NCI-H1105 treated with DMSO at 0.1 percent for 48 hours (cell line): Measurements from ENCODE around the gene COL20A1.
A peak's percentile ranks its signal among the peaks of the same experiment; 100 is the strongest.
"Not testable (repeated sequence)": the region's sequence is repeated elsewhere in the genome, so short reads cannot be mapped to it uniquely, and the experiment has no call there.

ENCODE experiments used
- DNase-seq: peaks from one replicate; lab custom pipeline; 2025; lab: John Stamatoyannopoulos, UW

The COL20A1 gene

DNA sequence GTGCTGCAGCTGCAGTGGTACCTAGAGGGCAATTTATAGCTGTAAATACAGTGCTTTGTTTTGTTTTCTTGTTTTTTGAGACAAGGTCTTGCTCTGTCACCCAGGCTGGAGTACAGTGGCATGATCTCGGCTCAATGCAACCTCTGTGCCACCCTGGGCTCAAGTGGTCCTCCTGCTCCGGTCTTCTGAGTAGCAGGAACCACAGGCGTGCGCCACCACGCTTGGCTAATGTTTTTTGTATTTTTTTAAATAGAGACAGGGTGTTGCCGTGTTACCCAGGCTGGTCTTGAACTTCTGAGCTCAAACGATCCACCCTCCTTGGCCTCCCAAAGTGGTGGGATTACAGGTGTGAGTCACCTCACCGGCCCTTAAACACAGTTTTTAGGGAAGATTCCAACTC lies 41.4 kb downstream of the COL20A1 start:
- no peak for DNase-seq

DNA sequence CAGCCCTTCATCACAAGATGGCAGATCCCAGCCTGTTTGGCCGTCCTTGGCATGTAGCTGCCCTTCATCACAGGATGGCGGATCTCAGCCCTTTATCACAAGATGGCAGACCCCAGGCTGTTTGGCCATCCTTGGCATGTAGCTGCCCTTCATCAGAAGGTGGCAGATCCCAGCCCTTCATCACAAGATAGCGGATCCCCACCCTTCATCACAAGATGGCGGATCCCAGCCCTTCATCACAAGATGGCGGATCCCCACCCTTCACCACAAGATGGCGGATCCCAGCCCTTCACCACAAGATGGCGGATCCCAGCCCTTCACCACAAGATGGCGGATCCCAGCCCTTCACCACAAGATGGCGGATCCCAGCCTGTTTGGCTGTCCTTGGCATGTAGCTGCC lies 42.1 kb downstream of the COL20A1 start:
- not testable (repeated sequence) for DNase-seq

DNA sequence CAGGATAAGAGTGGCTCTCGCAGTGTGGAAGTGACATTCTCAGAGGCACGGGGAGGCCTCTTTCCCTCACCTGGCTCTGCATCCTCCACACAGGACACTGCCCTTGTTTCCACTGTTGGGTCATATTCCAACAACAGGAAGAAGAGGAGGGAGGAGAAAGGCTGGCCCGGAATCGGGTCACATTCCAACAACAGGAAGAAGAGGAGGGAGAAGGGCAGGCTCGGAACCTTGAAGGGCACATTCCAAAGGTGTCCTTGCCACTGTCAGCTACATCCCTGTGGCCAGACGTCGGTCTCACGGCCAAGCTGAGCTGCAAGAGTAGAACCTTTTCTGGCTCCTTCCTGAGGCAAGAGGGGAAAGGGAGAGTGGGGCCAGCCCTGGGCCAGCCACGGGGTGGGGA lies 42.7 kb downstream of the COL20A1 start:
- DNase-seq = no peak

DNA sequence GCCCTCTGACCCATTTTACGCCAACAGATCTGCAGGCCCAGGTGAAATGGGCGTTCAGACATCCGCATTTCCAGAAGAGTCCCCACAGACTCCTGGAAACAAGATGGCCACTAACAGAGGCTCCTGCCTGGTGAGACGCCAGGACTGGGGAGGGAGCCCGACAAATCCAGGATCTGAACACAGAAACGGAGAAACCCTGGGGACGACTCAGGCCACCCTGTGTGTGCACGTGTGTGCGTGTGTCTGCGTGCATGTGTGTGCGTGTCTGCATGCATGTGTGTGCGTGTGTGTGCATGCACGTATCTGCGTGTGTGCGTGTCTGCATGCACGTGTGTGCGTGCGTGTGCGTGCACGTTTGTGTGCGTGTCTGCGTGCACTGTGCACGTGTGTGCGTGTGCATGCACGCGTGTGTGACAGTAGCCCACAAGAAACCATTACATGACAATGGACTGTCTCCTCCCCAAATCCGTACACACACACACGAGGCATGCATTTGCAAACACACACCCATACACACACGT lies 43.3 kb downstream of the COL20A1 start:
- no peak for DNase-seq

DNA sequence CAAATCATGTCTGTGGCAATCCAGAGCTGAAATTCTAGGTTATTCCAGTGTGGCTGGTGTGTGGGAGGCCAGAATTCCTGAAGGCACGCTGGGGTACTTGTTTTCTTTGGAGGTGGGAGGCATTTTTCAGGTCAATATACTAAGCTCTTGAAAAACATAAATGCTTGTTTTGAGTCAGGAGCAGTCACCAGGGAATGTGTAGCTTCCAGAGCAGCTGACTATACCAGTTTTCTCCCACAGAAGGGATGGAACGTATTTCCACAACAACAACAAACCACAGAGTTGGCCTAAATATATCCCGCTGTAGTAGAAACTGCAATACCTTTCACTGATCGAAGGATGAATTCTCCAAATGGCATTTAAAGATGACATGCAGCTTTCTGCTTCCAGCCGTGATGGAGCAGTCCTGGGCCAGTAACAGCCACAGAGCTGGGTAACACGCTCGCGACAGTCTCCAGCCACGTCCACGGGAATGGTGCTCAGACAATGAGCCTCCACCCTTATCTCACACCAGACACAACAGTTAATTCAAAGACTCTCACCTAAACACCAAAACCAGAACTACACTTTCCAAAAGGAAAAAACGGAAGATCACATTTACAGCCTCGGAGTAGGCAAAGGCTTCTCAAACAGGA lies 44.9 kb downstream of the COL20A1 start:
- no peak for DNase-seq

DNA sequence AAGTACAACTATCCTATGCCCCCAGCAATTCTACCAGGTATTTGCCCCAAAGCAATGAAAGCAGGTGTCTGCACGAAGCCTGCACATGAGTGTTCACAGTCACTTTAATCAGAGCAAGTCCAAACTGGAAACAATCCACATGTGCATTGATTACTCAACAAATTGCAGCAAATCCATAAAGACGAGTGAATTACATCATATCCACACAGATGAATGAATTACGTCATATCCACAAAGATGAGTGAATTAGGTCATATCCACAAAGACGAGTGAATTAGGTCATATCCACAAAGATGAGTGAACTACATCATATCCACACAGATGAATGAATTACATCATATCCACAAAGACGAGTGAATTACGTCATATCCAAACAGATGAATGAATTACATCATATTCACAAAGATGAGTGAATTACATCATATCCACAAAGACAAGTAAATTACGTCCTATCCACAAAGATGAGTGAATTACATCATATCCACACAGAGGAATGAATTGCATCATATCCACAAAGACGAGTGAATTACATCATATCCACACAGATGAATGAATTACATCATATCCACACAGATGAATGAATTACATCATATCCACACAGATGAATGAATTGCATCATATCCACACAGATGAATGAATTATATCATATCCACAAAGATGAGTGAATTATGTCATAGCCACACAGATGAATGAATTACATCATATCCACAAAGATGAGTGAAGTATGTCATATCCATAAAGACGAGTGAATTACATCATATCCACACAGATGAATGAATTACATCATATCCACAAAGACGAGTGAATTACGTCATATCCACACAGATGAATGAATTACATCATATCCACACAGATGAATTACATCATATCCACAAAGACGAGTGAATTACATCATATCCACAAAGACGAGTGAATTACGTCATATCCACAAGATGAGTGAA lies 46.4 kb downstream of the COL20A1 start:
- DNase-seq = not testable (repeated sequence)

DNA sequence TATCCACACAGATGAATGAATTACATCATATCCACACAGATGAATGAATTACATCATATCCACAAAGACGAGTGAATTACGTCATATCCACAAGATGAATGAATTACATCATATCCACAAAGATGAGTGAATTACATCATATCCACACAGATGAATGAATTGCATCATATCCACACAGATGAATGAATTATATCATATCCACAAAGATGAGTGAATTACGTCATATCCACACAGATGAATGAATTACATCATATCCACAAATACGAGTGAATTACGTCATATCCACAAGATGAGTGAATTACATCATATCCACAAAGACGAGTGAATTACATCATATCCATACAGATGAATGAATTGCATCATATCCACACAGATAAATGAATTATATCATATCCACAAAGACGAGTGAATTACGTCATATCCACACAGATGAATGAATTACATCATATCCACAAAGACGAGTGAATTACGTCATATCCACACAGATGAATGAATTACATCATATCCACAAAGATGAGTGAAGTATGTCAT lies 47.2 kb downstream of the COL20A1 start:
- not testable (repeated sequence) for DNase-seq

DNA sequence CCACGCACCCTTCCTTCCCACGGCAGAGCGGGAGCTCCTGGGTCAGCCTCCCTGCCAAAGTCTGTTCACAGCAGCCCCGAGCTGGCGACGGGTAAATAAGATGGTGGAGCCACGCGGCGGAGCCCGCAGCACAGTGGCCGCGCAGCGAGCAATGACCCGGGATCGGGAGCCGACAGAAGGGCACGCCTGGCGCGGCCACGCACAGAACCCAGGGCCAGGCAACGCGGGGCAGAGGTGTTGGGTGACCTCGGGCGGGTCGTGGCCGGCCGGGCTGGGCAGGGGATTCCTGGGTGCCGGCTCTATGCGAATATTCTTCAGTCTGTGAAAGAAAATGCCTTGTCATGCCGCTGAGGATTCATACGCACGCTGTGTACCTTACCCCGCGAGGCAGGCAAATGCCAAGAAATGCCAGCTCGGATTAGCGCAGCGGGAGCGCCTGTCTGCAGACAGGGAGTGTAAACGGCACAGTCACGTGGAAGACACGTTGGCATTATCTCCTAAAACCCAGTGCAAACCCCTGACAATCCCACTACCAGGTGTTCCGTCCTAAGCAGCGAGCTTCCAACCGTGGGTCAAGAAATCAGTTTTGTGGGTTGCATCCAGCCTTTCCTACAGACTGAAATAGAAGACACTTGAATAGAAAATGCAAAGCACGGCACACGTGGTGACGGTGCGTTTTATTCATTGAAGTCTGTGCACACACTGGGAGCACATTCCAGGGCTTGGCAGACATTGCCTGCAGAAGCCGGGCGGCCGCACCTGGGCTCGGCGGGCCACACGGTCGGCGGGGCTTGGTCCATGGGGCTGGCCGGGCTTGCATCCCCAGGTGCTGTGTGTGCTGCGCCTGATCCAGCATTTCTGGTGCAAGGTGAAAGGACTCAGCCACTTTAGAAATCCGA lies 49.8 kb downstream of the COL20A1 start:
- DNase-seq = peak; percentile 17

DNA sequence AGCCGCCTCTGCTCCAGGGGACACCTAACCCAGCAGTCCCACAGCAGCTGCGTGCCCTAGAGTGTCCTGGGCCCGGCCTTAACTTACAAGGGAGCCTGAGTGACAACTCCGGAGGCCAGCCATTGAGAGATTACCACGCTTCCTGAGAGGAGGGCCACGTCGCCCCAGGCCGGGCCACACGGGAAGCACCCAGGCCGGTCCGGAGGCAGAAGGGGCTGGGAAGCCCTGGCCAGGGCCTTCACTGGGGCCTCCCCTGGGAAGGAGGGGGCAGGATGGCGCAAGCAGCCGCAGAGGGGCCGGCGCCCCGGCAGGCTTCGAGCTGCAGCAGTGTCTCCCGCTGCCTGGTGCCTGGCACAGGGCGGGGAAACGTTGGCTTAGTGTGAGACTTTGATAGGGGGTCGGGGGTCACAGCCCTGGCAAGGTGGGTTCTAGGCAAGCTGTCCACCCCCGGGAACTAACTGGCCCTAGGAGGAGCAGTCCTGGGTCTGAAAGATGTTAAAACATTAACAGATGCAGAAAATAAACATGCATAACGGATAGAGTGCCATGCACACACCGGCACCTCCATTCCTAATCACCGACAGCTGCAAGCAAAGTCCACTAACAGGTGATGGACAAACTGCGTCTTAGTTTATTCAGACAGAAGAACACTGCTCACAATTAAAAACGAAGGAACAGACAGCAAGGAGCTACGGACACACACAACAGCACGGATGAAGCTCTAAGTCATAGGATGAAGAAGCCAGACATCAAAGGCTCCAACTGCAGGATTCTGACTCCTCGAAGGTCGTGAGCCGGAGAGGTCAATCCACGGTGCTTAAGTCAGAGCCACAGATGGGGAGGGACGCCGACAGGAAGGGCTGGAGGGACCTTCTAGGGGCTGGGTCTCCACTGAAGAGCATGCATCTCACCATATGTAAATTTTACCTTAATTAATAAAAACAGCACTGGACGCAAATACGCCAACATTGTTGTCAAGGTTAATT lies 50.8 kb downstream of the COL20A1 start:
- no peak for DNase-seq

DNA sequence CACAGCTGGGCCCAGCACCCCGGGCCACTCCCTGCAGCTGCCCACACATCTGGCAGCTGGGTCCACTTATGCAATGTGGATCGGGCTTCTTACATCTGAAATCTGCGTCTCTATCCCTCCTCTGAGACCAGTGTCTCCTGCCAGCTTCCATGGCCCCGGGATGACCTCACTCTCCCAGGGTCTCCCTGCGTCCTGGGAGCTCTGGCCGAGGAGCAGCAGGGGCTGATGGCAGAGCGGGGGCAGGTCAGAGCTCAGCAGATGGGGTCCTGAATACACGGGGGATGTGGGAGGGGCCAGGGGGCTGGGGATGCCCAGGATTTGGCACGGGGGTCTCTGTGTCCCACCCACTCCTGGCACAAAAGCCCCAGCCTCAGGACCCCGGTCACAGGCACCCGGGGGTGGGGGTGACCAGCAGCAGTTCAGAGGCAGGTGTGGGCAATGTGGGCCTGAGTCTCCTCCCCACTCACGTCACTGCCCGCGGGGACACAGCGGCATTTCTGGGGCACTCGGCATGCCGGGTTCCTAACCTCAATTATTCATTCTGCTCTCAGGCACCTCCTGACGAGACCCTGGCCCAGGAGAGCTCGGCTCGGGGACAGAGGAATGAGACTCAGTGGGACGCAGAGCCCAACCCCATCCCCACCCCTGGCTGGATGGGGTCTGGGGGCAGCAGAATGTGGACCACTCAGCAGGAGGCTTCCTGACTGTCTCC lies 51.8 kb downstream of the COL20A1 start:
- DNase-seq = no peak

DNA sequence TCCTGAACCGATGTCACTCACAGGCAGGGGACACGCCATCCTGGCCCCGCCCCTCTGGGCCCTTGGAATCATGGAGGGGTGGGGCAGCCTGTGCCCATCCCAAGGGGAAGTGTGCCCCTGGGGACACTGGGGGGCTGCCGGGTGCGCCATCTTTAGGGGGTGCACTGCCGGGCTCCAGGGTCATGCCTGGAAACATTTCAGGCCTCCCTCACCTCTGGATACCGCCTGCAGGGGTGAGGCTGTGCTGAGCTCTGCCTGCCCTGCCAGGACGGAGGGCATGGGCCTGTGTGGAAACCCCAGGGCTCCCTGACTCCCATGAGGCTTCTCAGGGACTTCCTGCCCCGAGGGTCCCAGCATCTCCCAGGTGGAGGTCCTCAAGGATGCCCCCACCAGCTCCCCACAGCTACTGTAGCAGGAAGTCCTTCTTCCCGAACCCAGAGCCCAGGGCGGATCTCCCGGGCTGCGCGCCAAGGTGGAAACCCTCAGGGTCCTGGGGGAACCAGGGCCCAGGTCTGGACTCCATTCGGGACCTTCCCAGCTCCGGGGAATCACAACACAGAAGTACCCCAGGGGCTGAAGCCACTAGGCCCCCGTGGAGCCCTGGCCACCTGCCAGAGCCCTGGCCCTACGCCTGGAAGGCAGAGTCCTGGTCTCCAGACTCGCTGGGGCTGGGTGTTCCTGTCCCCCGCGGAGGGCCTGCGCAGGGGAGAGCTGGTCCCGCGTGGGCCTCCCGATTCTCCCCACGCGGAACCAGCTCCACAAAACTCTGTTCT lies 52.5 kb downstream of the COL20A1 start:
- no peak for DNase-seq

DNA sequence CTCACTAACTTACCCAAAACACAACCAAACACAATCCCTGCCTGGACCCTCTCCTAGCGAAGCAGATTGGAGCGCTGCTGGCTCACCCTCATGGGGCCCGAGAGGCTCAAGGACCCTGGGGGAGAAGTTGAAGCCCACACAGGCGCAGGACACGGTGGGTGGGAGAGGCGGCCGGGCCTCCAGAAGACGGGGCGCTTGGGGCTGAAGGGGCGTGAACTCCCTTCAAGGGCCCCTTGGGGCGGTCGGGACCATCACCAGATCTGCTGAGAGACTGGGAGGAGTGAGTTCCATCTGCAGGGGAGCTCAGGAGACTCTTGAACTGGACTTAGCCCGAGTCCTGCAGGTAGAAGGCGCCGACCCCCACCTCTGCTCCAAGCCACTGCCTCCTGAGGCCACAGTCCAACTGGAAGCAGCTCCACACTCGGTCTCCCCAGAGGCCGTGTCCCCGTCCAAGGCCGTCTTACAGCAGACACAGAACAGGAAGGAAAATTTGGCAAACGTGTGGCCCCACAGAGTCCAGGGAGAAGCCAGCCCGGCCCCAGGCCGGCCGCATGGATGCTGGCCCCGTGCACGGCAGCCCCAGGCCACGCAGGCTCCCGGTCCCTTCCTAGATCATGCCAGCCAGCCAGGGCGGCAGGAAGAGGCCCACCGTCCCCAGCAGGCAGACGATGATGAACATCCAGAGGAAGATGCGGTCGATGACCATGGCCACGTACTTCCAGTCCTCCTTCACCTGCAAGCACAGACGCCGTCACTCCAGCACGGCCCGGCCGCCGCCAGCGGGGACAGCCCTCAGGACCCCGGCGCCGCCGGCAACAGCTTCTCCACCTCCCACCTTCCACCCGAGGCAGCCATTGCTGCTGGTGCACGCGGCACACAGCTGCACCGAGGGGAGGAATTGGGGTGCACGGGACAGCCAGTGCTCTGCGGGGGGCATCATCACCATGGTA lies 53.4 kb downstream of the COL20A1 start:
- no peak for DNase-seq

DNA sequence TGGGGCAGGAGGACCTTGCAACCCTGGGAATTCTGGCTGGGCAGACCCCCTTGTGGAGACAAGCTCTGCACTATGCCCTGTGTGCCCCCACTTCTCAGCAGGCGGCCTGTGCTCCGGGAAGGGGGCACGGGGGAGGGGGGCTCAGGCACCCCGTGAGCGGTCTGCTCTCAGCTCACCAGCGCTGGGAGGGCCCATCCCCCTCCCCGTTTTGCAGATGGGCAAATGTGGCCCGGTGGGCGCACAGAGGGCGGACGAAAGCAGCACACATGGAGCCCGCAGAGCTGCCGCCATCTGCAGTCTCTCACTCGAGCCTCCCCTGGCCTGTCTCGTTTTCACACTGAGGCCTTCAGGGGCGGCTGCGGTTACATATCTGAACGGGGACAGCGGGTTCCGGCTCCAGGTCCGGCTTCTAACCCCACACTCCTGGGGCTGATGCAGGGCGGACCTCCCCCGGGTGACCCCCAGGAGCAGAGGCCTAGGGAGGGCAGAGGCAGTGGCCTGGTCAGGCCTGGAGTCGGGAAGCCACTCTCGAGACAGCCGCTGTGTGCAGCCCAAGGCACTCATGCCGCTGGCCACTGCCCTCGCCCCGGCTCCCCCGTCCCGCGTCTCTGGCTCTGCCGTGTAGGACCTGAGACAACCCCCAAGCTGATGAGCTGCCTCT lies 54.2 kb downstream of the COL20A1 start:
- DNase-seq = no peak

DNA sequence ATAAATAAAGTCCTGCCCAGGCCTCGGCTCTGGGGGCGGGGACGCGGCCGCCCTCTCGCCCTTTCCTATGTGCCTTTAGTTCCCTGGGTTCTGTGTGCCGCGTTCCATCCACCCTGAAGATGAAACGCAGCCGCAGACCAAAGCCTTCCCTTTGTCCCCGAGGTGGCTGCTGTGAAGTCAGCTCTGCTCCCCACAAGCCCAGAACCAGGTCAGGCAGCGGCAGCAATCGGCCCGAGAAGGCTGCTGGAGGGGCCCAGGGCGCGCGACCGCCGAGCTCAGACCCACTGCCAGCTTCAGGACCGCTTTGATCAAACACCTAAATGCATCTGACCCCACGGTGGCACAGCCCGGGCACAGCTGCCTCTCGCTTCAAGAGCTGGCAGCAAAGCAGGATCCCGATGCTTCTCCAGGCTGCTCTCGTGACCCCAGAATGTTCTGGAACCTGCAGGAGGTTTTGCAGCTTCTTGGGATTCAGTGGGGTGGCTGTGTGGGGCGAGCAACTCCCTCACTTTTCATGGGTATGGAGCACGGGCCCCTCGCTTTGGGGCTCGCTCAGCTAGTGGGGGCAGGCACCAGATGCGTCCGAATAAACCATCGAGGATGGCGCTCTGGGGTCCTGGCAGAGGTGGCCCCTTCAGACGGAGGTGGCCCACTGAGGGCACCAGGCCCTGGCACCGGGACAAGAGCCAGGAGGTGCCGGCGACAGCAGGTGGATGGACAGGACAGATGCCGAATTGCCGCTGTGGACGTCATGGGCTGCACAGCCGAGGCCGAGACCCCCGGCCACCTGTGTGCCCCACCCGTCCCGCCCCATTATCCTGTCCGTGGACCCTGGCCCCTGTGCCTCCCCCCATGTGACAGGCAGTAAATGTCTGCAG lies 55.2 kb downstream of the COL20A1 start:
- no peak for DNase-seq

DNA sequence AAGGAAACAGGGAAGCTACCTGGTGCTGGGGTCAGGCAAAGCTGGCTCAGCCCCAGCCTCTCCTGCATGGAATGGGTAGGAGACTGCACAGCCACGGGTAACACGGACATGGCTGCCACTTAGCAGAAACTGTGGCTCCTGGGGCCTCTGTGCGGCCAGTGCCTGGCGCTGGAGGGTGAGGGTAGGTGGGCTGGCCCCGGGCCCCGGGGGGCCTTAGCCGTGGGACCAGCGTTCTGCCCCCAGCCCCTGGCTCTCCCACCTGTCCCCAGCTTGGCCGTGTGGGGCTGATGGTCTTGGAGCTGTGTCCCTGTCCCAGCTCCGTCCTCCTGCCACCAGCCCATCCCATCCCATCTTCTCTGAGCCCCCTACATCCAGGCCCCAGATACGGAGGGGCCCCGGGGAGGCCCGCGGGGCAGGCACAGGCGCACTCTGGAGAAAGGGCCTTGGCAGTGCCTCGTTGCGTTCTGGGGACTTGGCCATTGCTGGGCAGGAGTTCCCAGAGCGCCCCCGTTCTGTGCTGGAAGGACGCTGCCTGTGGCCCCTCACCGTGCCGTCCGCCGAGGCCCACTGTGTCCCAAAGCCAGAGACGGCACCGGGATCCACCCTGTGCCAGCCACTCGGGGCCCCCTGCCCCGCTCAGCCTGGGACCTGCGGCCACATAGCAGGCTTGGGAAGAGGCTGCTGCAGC lies 56.0 kb downstream of the COL20A1 start:
- no peak for DNase-seq

DNA sequence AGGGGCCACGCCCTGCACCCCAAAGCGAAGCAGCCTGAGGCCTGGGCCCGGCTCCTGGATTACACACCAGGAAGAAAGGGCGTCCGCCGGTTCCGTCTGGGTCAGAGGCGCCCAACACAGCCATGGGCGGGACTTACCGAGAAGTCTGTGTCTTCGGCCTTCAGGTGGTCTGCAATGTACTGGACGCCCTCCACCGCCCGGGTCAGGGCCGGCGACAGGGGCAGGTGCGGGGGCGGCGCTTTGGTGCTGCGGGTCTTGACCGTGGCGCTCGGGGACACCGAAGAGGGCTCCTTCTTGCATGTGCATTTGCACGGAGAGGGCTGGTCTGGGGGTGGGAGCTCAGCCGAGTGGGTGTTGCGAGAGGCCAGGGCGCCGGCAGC lies 56.5 kb downstream of the COL20A1 start:
- DNase-seq = no peak
